T-helper 1 cell treated with Interleukin-12 subunit alpha and Interleukin-12 subunit beta and Interleukin-4 antibody, amounts not matched to agents 30 μg/mL and 1 μg/mL, for 36 hours (primary cell): ENCODE results near the gene RFX3.

Source experiments
- H3K27ac Mint-ChIP-seq: one replicate; pipeline ENCODE4 v1.8.0; 2021; ENCODE audit warnings: mild to moderate bottlenecking, mixed read lengths
- H3K27me3 Mint-ChIP-seq: one replicate; pipeline ENCODE4 v1.8.0; 2021; ENCODE audit warnings: low read depth, mixed read lengths
- H3K36me3 Mint-ChIP-seq: one replicate; pipeline ENCODE4 v1.8.0; 2021; ENCODE audit warnings: low read depth, mixed read lengths
- H3K4me1 Mint-ChIP-seq: one replicate; pipeline ENCODE4 v1.8.0; 2021; ENCODE audit warnings: low read depth, mixed read lengths
- H3K4me3 Mint-ChIP-seq: one replicate; pipeline ENCODE4 v1.8.0; 2021; ENCODE audit warnings: mild to moderate bottlenecking, moderate library complexity, mixed read lengths
- H3K9me3 Mint-ChIP-seq: one replicate; pipeline ENCODE4 v1.8.0; 2021; ENCODE audit warnings: mixed read lengths

The RFX3 gene

GRCh38 chr9:3506164-3506563 is 19.6 kb downstream of the RFX3 start:
- Mint-ChIP-seq H3K27ac (no peak overlapping the region), H3K4me3 (no peak overlapping the region), H3K9me3 (no peaks in the 10 kb centered on the region), H3K36me3 (peaks cover 5% of the 10 kb centered on the region), H3K4me1 (peaks cover 15% of the 10 kb centered on the region), H3K27me3 (no peaks in the 10 kb centered on the region)

- H3K36me3 Mint-ChIP-seq = peaks cover 1% of the 10 kb centered on the region
- no peak overlapping the region for H3K27ac Mint-ChIP-seq
- H3K4me1 Mint-ChIP-seq = peaks cover 10% of the 10 kb centered on the region
- no peaks in the 10 kb centered on the region for H3K9me3 Mint-ChIP-seq
- no peaks in the 10 kb centered on the region for H3K27me3 Mint-ChIP-seq
- H3K4me3 Mint-ChIP-seq = no peak overlapping the region
These were observed 23.0 kb downstream of the RFX3 start for GRCh38 chr9:3502560-3503398.

DNA sequence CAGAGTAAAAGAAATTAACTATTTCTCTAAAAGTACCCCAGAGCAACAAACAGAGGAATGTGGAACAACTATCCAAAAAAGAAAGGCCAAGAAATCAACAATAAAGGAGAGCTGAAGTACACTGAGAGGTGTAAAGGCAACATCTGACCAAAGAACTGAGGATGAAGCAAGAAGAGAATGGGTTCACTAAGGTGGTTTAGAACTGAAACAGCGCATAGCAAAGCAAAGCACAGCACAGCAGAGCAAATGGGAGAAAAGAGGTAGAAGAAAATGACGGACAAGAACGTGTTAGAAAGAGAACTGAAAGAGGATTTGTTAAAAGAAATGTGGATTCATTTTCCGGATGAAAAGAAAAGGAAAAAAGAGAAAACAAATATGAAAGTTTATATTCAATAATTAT is 25.8 kb downstream of the RFX3 start:
- Mint-ChIP-seq H3K4me3 (no peak overlapping the region), H3K36me3 (no peaks in the 10 kb centered on the region), H3K9me3 (no peaks in the 10 kb centered on the region), H3K27ac (no peak overlapping the region), H3K4me1 (peaks cover 6% of the 10 kb centered on the region), H3K27me3 (no peaks in the 10 kb centered on the region)

GRCh38 chr9:3498691-3499090 is 27.1 kb downstream of the RFX3 start:
- H3K27me3 Mint-ChIP-seq = no peaks in the 10 kb centered on the region
- peaks cover 3% of the 10 kb centered on the region for H3K9me3 Mint-ChIP-seq
- H3K4me3 Mint-ChIP-seq = no peak overlapping the region
- H3K36me3 Mint-ChIP-seq = peaks cover 2% of the 10 kb centered on the region
- no peak overlapping the region for H3K27ac Mint-ChIP-seq
- H3K4me1 Mint-ChIP-seq = peaks cover 6% of the 10 kb centered on the region

DNA sequence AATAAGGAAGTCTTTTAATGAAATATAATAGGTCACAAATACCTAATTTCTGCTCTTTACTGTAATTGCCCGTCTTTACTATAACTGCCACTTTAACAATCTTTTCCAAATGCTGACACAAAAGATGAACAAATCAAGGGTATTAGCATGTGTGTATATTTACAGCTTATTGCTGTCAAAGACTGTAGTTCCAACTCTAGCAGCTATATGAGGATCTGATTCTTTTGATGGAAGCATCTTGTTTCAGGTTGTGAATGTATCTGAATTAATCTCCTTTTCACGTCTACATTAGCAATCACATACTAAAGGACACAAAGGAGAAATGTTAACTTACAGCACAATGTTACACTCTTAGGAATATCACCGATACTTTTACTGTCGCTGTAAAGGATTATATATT is 27.9 kb downstream of the RFX3 start:
- Mint-ChIP-seq H3K4me3 (no peak overlapping the region), H3K36me3 (peaks cover 3% of the 10 kb centered on the region), H3K27ac (no peak overlapping the region), H3K27me3 (no peaks in the 10 kb centered on the region), H3K4me1 (peaks cover 6% of the 10 kb centered on the region), H3K9me3 (peaks cover 4% of the 10 kb centered on the region)

GRCh38 chr9:3497401-3497800 is 28.4 kb downstream of the RFX3 start:
- peaks cover 3% of the 10 kb centered on the region for H3K36me3 Mint-ChIP-seq
- H3K27ac Mint-ChIP-seq = no peak overlapping the region
- H3K9me3 Mint-ChIP-seq = peaks cover 4% of the 10 kb centered on the region
- H3K27me3 Mint-ChIP-seq = no peaks in the 10 kb centered on the region
- H3K4me3 Mint-ChIP-seq = no peak overlapping the region
- H3K4me1 Mint-ChIP-seq = peaks cover 6% of the 10 kb centered on the region

- no peak overlapping the region for H3K4me3 Mint-ChIP-seq
- peaks cover 4% of the 10 kb centered on the region for H3K9me3 Mint-ChIP-seq
- H3K36me3 Mint-ChIP-seq = peaks cover 3% of the 10 kb centered on the region
- peaks cover 8% of the 10 kb centered on the region for H3K4me1 Mint-ChIP-seq
- no peak overlapping the region for H3K27ac Mint-ChIP-seq
- no peaks in the 10 kb centered on the region for H3K27me3 Mint-ChIP-seq
These were observed 29.9 kb downstream of the RFX3 start for GRCh38 chr9:3495855-3496254.

DNA sequence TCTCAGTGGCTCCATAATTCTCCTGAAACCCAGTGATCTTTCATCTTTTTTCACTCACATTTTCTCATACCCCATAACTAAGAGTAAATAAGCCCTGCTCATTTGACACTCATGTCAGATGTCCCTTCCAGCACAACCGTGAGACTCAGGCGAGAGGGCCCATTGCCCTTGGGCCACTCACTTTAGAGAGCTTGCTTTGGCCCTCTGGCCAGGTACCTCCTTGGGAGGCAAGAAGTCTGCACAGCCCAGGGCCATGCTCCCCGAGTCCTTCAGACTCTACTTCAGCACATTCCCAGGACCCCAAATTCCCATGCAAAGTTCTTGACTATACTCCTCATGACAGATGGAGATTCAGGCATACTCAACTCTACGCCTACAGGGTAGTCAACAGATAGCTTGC is 33.6 kb downstream of the RFX3 start:
- H3K36me3 Mint-ChIP-seq = peaks cover 5% of the 10 kb centered on the region
- peaks cover 2% of the 10 kb centered on the region for H3K4me1 Mint-ChIP-seq
- H3K27ac Mint-ChIP-seq = no peak overlapping the region
- no peak overlapping the region for H3K4me3 Mint-ChIP-seq
- no peaks in the 10 kb centered on the region for H3K27me3 Mint-ChIP-seq
- H3K9me3 Mint-ChIP-seq = peaks cover 4% of the 10 kb centered on the region

- Mint-ChIP-seq H3K4me1 (peaks cover 2% of the 10 kb centered on the region), H3K27ac (no peak overlapping the region), H3K9me3 (peaks cover 4% of the 10 kb centered on the region), H3K4me3 (no peak overlapping the region), H3K36me3 (peaks cover 7% of the 10 kb centered on the region), H3K27me3 (no peaks in the 10 kb centered on the region)
These were observed 34.4 kb downstream of the RFX3 start for GRCh38 chr9:3491450-3491849.

GRCh38 chr9:3490957-3491356 is 34.8 kb downstream of the RFX3 start:
- Mint-ChIP-seq H3K4me3 (no peak overlapping the region), H3K27ac (no peak overlapping the region), H3K27me3 (no peaks in the 10 kb centered on the region), H3K9me3 (peaks cover 4% of the 10 kb centered on the region), H3K4me1 (peaks cover 2% of the 10 kb centered on the region), H3K36me3 (peaks cover 11% of the 10 kb centered on the region)

GRCh38 chr9:3482578-3482977 is 43.2 kb downstream of the RFX3 start:
- H3K4me1 Mint-ChIP-seq = peaks cover 25% of the 10 kb centered on the region
- no peak overlapping the region for H3K4me3 Mint-ChIP-seq
- no peaks in the 10 kb centered on the region for H3K27me3 Mint-ChIP-seq
- H3K36me3 Mint-ChIP-seq = peaks cover 24% of the 10 kb centered on the region
- H3K27ac Mint-ChIP-seq = no peak overlapping the region
- H3K9me3 Mint-ChIP-seq = no peaks in the 10 kb centered on the region

DNA sequence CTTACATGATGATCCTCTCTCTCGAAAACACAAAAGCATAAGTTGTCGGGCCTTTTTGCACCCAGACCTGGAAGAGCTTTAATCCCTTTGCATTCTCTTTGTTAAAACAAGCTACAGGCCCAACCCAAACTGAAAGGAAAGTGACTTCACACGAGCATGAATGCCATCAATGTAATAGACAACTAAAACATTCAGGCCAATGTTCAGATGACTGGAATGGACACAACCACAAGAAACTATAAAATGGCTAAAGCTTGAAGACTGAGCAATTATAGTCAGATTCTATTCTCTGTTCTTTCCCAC is 45.5 kb downstream of the RFX3 start:
- Mint-ChIP-seq H3K27ac (peak overlapping the region; percentile 5), H3K4me1 (peaks cover 36% of the 10 kb centered on the region), H3K4me3 (no peak overlapping the region), H3K9me3 (no peaks in the 10 kb centered on the region), H3K36me3 (peaks cover 21% of the 10 kb centered on the region), H3K27me3 (no peaks in the 10 kb centered on the region)

- Mint-ChIP-seq H3K4me3 (no peak overlapping the region), H3K9me3 (no peaks in the 10 kb centered on the region), H3K27ac (peak overlapping the region; percentile 5), H3K4me1 (peaks cover 40% of the 10 kb centered on the region), H3K27me3 (no peaks in the 10 kb centered on the region), H3K36me3 (peaks cover 21% of the 10 kb centered on the region)
These were observed 46.1 kb downstream of the RFX3 start for GRCh38 chr9:3479514-3480352.

- peaks cover 13% of the 10 kb centered on the region for H3K36me3 Mint-ChIP-seq
- H3K4me1 Mint-ChIP-seq = peaks cover 44% of the 10 kb centered on the region
- peak overlapping the region; percentile 90 for H3K4me3 Mint-ChIP-seq
- peak overlapping the region; percentile 96 for H3K27ac Mint-ChIP-seq
- H3K27me3 Mint-ChIP-seq = no peaks in the 10 kb centered on the region
- H3K9me3 Mint-ChIP-seq = no peaks in the 10 kb centered on the region
These were observed 47.2 kb downstream of the RFX3 start for GRCh38 chr9:3478549-3478953.

DNA sequence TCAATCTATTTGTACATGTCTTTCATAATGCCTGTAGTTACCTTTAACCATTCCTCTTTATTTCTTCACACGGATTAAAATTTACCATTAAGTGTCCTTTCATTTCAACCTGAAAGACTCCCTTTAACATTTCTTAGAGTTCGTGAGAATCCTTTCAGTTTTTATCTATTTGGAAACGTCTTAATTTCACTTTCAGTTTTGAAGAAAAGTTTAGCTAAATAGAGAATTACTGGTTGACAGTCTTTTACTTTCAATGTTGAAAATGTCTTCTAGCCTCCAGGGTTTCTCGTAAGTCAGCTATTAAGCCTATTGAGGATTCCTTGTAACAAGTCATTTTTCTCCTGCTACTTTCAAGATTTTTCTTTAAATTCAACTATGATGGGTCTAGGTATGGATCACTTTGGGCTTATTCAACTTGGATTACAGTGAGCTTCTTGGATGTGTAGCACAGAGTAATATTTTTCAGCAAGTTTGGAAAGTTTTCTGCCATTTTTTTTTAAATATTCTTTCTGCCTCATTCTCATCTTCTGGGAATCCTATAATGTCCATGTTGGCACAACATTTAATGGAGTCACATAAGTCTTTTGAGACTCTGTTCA is 48.5 kb downstream of the RFX3 start:
- peaks cover 8% of the 10 kb centered on the region for H3K36me3 Mint-ChIP-seq

More for the DNA sequence above, 48.5 kb downstream of the RFX3 start:
- H3K9me3 Mint-ChIP-seq = no peaks in the 10 kb centered on the region
- peaks cover 43% of the 10 kb centered on the region for H3K4me1 Mint-ChIP-seq
- peak overlapping the region; percentile 96 for H3K27ac Mint-ChIP-seq
- no peaks in the 10 kb centered on the region for H3K27me3 Mint-ChIP-seq
- H3K4me3 Mint-ChIP-seq = peak overlapping the region; percentile 90
